NT2/D1 (cell line): ENCODE results near the gene NDNF.

Source experiments
- DNase-seq: peaks from one replicate; pipeline ENCODE4 v3.0.0-alpha.2; 2011; ENCODE audit warnings: low read depth, low spot score
- H3K27me3 ChIP-seq: 2 replicates; pipeline ENCODE4 v1.6.0; 2011; ENCODE audit warnings: mild to moderate bottlenecking; ENCODE audit not compliant: insufficient read length, insufficient read depth
- H3K36me3 ChIP-seq: 2 replicates; pipeline ENCODE4 v1.6.1; 2011; ENCODE audit warnings: mild to moderate bottlenecking, low read length, mixed read lengths; ENCODE audit not compliant: insufficient read depth, insufficient read length
- H3K4me1 ChIP-seq: 2 replicates; pipeline ENCODE4 v1.5.1; 2011; ENCODE audit not compliant: insufficient read depth, insufficient read length
- H3K4me3 ChIP-seq: 2 replicates; pipeline ENCODE4 v1.5.1; 2011; ENCODE audit warnings: low read depth; ENCODE audit not compliant: insufficient read length
- H3K9ac ChIP-seq: 2 replicates; pipeline ENCODE4 v1.6.0; 2011; ENCODE audit warnings: low read depth; ENCODE audit not compliant: insufficient read length
- H3K9me3 ChIP-seq: 2 replicates; pipeline ENCODE4 v1.5.1; 2011; ENCODE audit warnings: mild to moderate bottlenecking, low read length; ENCODE audit not compliant: insufficient read depth
- SUZ12 ChIP-seq: IDR thresholded peaks from 2 replicates; pipeline ENCODE4 v1.6.1; 2011; ENCODE audit not compliant: insufficient read length, insufficient read depth; ENCODE audit errors: extremely low read depth
- YY1 ChIP-seq: IDR thresholded peaks from 2 replicates; pipeline ENCODE4 v1.6.1; 2011; ENCODE audit not compliant: insufficient read length, insufficient read depth
- ZNF274 ChIP-seq: IDR thresholded peaks from 2 replicates; pipeline ENCODE4 v1.6.1; 2011; ENCODE audit warnings: mild to moderate bottlenecking, low read depth, low read length

The NDNF gene

DNA sequence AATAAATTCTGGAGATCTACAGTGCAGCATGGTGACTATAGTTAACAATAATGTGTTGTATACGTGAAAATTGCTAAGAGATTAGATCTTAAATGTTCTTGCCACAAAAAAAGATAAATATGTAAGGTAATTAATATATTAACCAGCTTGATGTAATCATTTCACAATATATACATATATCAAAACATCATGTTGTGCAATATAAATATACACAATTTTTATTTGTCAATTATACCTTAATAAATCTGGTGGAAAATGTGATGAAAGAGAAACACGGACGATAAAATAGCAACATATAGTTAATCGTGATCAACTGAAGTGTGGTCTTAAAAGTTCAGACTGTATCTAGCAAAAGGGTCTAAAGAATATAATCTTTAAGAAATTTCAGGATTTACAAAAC, 16.5 kb upstream of the NDNF start:
- H3K9me3 ChIP-seq = no peaks in the 10 kb centered on the region
- no peaks in the 10 kb centered on the region for H3K27me3 ChIP-seq
- H3K4me3 ChIP-seq = no peak overlapping the region
- no peak for DNase-seq
- TF ChIP-seq SUZ12 (no peak), YY1 (no peak)
- H3K9ac ChIP-seq = no peak overlapping the region
- H3K4me1 ChIP-seq = no peaks in the 10 kb centered on the region
- H3K36me3 ChIP-seq = no peaks in the 10 kb centered on the region

DNA sequence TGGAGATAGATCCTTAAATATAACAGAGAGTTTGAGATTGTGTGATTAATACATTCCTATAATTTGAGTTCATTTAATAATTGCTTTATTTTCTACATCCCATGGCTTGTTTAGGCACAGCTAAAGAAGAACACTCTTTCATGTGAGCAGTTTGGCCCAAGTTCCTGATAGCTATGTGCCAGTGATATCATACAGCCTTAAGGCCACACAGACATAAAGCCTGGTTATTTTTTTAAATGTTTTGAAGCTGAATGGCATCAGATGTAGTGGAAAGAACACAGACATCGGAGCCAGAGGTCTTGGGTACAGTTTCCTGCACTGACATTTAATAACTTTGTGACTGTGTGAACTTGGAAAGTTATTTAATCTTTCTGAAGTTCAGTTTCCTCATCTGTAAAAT, 7.0 kb upstream of the NDNF start:
- Histone ChIP-seq H3K4me1 (no peaks in the 10 kb centered on the region), H3K9me3 (peaks cover 10% of the 10 kb centered on the region; the same call in 1 of the 2 replicates), H3K36me3 (no peaks in the 10 kb centered on the region), H3K9ac (no peak overlapping the region), H3K4me3 (no peak overlapping the region), H3K27me3 (peaks cover 8% of the 10 kb centered on the region)
- DNase-seq = no peak
- no peak for TF ChIP-seq SUZ12
- TF ChIP-seq YY1 = no peak
- no peak for TF ChIP-seq ZNF274

DNA sequence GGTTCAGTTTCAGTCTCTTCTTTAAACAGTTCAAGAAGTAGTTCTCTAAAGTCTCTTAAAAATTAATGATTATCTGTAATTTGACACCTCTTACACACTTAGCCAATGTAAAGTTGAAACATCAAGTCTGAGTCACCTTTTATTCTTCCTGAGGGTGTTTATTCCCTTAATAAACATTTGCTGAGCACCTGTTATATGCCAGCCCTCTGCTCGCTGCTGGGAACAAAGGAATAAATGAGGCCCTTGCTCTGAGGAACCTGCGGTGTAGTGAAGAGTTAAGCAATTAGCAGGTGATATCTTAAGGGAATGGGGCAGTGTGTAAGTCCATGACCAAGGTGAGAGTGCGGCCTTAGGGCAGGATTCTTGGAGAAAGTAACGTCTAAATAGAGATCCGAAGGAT, 5.2 kb upstream of the NDNF start:
- Histone ChIP-seq H3K4me1 (no peaks in the 10 kb centered on the region), H3K36me3 (no peaks in the 10 kb centered on the region), H3K4me3 (no peak overlapping the region), H3K9me3 (peaks cover 10% of the 10 kb centered on the region; the same call in 1 of the 2 replicates), H3K9ac (no peak overlapping the region), H3K27me3 (peaks cover 24% of the 10 kb centered on the region)
- TF ChIP-seq ZNF274 (no peak), YY1 (no peak), SUZ12 (no peak)
- no peak for DNase-seq

DNA sequence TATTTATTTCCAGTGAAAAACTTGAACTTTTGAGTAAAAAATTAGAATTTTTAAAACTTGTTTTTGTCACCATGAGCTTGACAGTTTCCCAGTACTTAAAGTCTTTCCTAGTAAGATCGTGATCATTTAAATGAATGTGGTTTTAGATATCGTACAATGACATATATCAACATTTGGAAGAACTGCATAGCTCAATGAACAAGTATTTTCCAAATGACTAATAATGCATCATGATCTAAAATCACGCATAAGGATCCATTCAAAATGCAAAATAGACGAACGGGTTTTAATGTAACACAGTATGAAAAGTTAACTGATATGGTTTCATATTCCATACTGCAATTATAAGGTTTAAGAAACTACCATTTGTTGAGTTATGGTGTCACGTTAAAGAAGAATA, 4.1 kb upstream of the NDNF start:
- DNase-seq = no peak
- TF ChIP-seq YY1 (no peak), SUZ12 (no peak), ZNF274 (no peak)
- Histone ChIP-seq H3K9me3 (peaks cover 10% of the 10 kb centered on the region; the same call in 1 of the 2 replicates), H3K36me3 (no peaks in the 10 kb centered on the region), H3K27me3 (peaks cover 24% of the 10 kb centered on the region), H3K4me1 (no peaks in the 10 kb centered on the region), H3K4me3 (no peak overlapping the region), H3K9ac (no peak overlapping the region)

DNA sequence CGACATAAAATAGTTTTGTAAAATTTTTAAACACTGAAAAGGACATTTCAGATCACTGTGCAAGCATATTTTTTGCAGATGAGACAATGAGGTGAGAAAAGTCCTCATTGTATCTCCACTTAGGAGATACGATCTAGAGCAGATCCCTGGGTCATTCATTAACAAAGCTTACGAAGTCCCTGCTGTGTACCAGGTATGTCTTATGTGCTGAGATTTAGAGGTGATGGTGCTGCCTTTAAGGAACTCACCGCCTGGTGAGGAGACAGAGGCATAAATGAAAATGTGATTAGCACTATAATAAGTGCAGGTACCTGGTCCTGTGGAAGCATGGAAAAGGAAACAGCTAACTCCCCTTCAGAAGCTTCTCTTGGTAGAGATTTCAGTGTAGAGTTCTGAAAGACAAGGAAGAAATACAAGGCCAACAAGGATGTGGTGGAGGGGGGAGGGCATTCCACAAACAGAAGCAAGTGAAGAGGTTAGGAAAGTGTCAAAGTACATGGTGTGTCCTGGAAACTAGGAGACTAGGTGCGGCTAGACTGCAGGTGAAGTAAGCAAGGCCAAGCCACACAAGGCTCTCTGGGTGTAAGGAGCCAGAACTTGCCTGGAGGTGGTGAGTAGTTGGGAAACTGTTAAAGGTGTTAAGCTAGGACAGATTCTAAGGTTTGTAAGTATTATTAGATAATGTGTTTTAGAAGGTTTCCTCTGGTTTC, 1.5 kb upstream of the NDNF start:
- Histone ChIP-seq H3K27me3 (peaks cover 48% of the 10 kb centered on the region), H3K36me3 (no peaks in the 10 kb centered on the region), H3K9me3 (no peaks in the 10 kb centered on the region), H3K4me3 (no peak overlapping the region), H3K4me1 (no peaks in the 10 kb centered on the region), H3K9ac (no peak overlapping the region)
- TF ChIP-seq YY1 = no peak
- TF ChIP-seq ZNF274 = no peak
- TF ChIP-seq SUZ12 = no peak
- DNase-seq = no peak

DNA sequence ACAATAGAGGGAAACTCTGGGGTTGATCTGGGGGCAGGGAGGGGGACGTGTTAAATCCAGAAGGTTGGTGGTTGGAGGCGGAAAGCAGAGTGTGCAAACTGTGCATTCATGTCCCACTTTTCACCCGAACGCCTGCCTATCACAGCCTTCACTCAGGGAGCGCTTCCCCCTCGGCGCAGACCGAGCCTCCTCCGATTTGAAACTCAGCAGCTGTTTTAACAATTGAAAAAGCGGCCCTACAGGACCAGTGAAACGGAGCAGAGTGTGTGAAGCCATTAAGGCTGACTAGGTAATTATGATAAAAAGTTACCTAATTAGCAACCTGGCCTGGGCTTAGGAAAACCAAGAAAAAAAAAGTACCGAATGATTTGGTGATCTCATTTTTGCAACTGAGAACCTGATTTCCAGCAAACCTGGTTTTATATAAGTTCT, 685 bp upstream of the NDNF start:
- peak overlapping the region; percentile 50 for H3K4me3 ChIP-seq
- peaks cover 48% of the 10 kb centered on the region for H3K27me3 ChIP-seq
- no peak for DNase-seq
- no peaks in the 10 kb centered on the region for H3K9me3 ChIP-seq
- H3K9ac ChIP-seq = peak overlapping the region; percentile 56
- H3K36me3 ChIP-seq = no peaks in the 10 kb centered on the region
- no peaks in the 10 kb centered on the region for H3K4me1 ChIP-seq
- no peak for TF ChIP-seq ZNF274

- H3K4me1 ChIP-seq = no peaks in the 10 kb centered on the region
- H3K9me3 ChIP-seq = no peaks in the 10 kb centered on the region
- H3K4me3 ChIP-seq = peak overlapping the region; percentile 59
- H3K9ac ChIP-seq = peak overlapping the region; percentile 70
- no peak for DNase-seq
- TF ChIP-seq SUZ12 (no peak), ZNF274 (no peak), YY1 (no peak)
- H3K27me3 ChIP-seq = peaks cover 48% of the 10 kb centered on the region
- H3K36me3 ChIP-seq = no peaks in the 10 kb centered on the region
Observed at GRCh38 chr4:121071640-121072223, 603 bp downstream of the NDNF start.
